ENCODE results near the gene BPIFA2.

DNA sequence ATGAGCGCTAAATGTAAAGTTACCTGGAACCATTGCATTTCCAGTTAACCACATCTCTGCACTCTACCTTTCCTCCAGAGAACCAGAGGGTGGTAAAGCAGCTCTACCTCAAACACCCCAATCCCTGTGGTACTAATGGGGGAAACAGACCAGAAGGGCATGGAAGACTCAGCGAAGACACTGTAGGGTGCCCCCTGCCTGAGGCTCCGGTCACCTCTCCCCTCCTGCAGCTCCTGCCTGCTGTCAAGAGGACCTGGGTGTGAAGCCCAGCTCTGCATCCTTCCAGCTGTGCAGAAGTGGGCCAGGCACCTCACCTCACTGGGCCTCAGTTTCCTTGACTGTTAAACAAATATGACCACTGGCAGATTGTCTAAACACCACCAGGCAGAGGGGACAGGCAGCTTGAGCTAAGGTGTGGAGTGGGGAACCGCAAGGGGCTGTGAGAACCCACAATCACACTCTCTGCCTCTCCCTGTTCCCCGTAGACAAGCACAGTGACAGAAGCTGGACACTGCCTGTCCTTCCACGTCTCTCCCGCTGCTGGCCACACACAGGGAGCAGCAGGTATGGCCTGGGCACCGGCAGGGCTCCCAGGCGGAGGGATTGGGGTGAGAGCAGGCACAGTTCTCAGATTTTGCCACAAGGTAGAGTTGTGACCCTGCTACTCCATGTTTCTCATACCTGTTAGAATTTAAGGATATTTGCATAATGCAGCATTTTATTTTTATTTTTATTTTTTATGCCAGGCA, 9.1 kb upstream of the BPIFA2 start:
- TF ChIP-seq, protein P1, sequence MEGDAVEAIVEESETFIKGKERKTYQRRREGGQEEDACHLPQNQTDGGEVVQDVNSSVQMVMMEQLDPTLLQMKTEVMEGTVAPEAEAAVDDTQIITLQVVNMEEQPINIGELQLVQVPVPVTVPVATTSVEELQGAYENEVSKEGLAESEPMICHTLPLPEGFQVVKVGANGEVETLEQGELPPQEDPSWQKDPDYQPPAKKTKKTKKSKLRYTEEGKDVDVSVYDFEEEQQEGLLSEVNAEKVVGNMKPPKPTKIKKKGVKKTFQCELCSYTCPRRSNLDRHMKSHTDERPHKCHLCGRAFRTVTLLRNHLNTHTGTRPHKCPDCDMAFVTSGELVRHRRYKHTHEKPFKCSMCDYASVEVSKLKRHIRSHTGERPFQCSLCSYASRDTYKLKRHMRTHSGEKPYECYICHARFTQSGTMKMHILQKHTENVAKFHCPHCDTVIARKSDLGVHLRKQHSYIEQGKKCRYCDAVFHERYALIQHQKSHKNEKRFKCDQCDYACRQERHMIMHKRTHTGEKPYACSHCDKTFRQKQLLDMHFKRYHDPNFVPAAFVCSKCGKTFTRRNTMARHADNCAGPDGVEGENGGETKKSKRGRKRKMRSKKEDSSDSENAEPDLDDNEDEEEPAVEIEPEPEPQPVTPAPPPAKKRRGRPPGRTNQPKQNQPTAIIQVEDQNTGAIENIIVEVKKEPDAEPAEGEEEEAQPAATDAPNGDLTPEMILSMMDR (IDR thresholded peaks at IDR 0.05) = no peak
- TF ChIP-seq POLR2A (IDR thresholded peaks at IDR 0.05) = no peak

All from adrenal gland (tissue), 5 donors.